ENCODE measurements around the gene NRDE2. TPM values are rescaled to one million over a fixed set of nuclear protein-coding genes. Genes with fewer than 3 reads are reported as not detected.

NRDE2 gene
- total RNA-seq, 1 donor from 2014 or later: 21.4 TPM

Other genes with a start within 250 kb of the NRDE2 start
- gene PSMC1, start 75.4 kb downstream of the NRDE2 start, total RNA-seq: 111 and 112 TPM in 2 replicates
- 793 and 812 TPM in 2 replicates for gene CALM1, start 65.1 kb upstream of the NRDE2 start, total RNA-seq